CD8-positive, alpha-beta memory T cell (primary cell): Measurements from ENCODE around the gene AKAP13. TPM values are rescaled to one million over a fixed set of nuclear protein-coding genes. Genes with fewer than 3 reads are reported as not detected.
A peak's percentile ranks its signal among the peaks of the same experiment; 100 is the strongest.

Experiments used
- CTCF ChIA-PET: fragments of 350-600 bp; sonication (Branson Sonifier 250); formaldehyde crosslinking; loops from one replicate; lab custom pipeline; 2021; ENCODE audit warnings: antibody characterized with exemption; lab: Charles Lee
- POLR2A ChIA-PET: fragments of 350-600 bp; sonication (Branson Sonifier 250); formaldehyde crosslinking; loops from one replicate; lab custom pipeline; 2021; ENCODE audit warnings: antibody characterized with exemption; lab: Charles Lee
- DNase-seq, 5 donors: peaks; one replicate each; pipeline versions ENCODE4 v3.0.0 to v3.0.0-alpha.2; 2020 to 2022; ENCODE audit warnings: mixed read lengths in 1 of 5
- H3K27ac ChIP-seq: one replicate; pipeline ENCODE4 v1.7.0; 2013; ENCODE audit warnings: low read depth, mild to moderate bottlenecking, low read length, moderate library complexity
- H3K27me3 ChIP-seq: 2 replicates; pipeline ENCODE4 v1.7.0; 2013; ENCODE audit warnings: low read length, mild to moderate bottlenecking; ENCODE audit not compliant: insufficient read depth, poor library complexity, severe bottlenecking
- H3K36me3 ChIP-seq: 2 replicates; pipeline ENCODE4 v1.7.0; 2013; ENCODE audit warnings: mild to moderate bottlenecking, low read length, moderate library complexity; ENCODE audit not compliant: insufficient read depth
- H3K4me1 ChIP-seq: 2 replicates; pipeline ENCODE4 v1.7.0; 2013; ENCODE audit warnings: mild to moderate bottlenecking, low read length, moderate library complexity; ENCODE audit not compliant: insufficient read depth
- H3K4me3 ChIP-seq: 2 replicates; pipeline ENCODE4 v1.7.0; 2013; ENCODE audit warnings: mild to moderate bottlenecking, low read length
- H3K9me3 ChIP-seq: 2 replicates; pipeline ENCODE4 v1.7.0; 2013; ENCODE audit warnings: mild to moderate bottlenecking, low read length
- H3K27ac Mint-ChIP-seq, 8 donors: one replicate each; pipeline ENCODE4 v1.8.0; 2020 to 2021; ENCODE audit warnings: mixed read lengths in 8 of 8, mild to moderate bottlenecking in 6 of 8, inconsistent platforms in 3 of 8, moderate library complexity in 3 of 8
- H3K27me3 Mint-ChIP-seq, 2 donors: one replicate each; pipeline ENCODE4 v1.8.0; 2020 to 2021; ENCODE audit warnings: mixed read lengths in 2 of 2, mild to moderate bottlenecking in 1 of 2, moderate library complexity in 1 of 2
- H3K36me3 Mint-ChIP-seq, 3 donors: one replicate each; pipeline ENCODE4 v1.8.0; 2020 to 2021; ENCODE audit warnings: mixed read lengths in 3 of 3, inconsistent platforms in 1 of 3, mild to moderate bottlenecking in 1 of 3
- H3K4me1 Mint-ChIP-seq, 3 donors: one replicate each; pipeline ENCODE4 v1.8.0; 2020 to 2021; ENCODE audit warnings: mixed read lengths in 3 of 3, inconsistent platforms in 1 of 3, mild to moderate bottlenecking in 1 of 3
- H3K4me3 Mint-ChIP-seq, 7 donors: one replicate each; pipeline ENCODE4 v1.8.0; 2020 to 2021; ENCODE audit warnings: mixed read lengths in 7 of 7, mild to moderate bottlenecking in 6 of 7, moderate library complexity in 4 of 7, inconsistent platforms in 2 of 7
- H3K9me3 Mint-ChIP-seq, 5 donors: one replicate each; pipeline ENCODE4 v1.8.0; 2020 to 2022; ENCODE audit warnings: mixed read lengths in 5 of 5, mild to moderate bottlenecking in 3 of 5, moderate library complexity in 2 of 5, inconsistent platforms in 1 of 5
- polyA plus RNA-seq: library from polyadenylated mRNA; unstranded; fragments of 300-500 nt; fragmentation: Illumina TruSeq; gene quantifications from one replicate; pipeline ENCODE4 v1.2.3, GENCODE V29; 2021
- total RNA-seq, 2 experiments: library from RNA; stranded (reverse); gene quantifications; one replicate each; pipeline ENCODE4 v1.2.3, GENCODE V29; 2021

The AKAP13 gene
- total and polyA plus RNA-seq, 3 experiments from 2014 or later: 109 to 234 (median 113) TPM

GRCh38 chr15:85718981-85719380, 338.6 kb downstream of the AKAP13 start:
- Mint-ChIP-seq H3K9me3 (no peaks in the 10 kb centered on the region), H3K27me3 (no peaks in the 10 kb centered on the region), H3K27ac (peak overlapping the region; percentile 35 to 90 (median 78)), H3K4me3 (no peak overlapping the region), H3K36me3 (peaks cover 3 to 98% (median 42%) of the 10 kb centered on the region in 3 donors), H3K4me1 (peaks cover 36 to 78% (median 52%) of the 10 kb centered on the region in 3 donors)
- Histone ChIP-seq H3K36me3 (peaks cover 87% of the 10 kb centered on the region), H3K9me3 (no peaks in the 10 kb centered on the region), H3K27me3 (no peaks in the 10 kb centered on the region), H3K27ac (no peak overlapping the region), H3K4me1 (peaks cover 8% of the 10 kb centered on the region), H3K4me3 (no peak overlapping the region)
- DNase-seq: no peak
- ChIA-PET POLR2A (interaction anchor here (0.6 kb wide), 1 partner anchor 22 kb away, joined by 3 read pairs; no protein-coding TSS in a partner anchor), CTCF (interaction anchor here (1.0 kb wide), 1 partner anchor 29 kb away, joined by 3 read pairs; no protein-coding TSS in a partner anchor)

- ChIA-PET POLR2A (no interaction called here), CTCF (no interaction called here)
- no peak for DNase-seq
- H3K4me3 ChIP-seq: no peak overlapping the region
- Mint-ChIP-seq H3K9me3 (no peaks in the 10 kb centered on the region), H3K4me1 (peaks cover 36 to 56% (median 43%) of the 10 kb centered on the region in 3 donors), H3K27ac (peak overlapping the region; percentile 29 to 90 (median 67)), H3K36me3 (peaks cover 6 to 97% (median 43%) of the 10 kb centered on the region in 3 donors), H3K4me3 (no peak overlapping the region), H3K27me3 (no peaks in the 10 kb centered on the region)
- H3K36me3 ChIP-seq: peaks cover 91% of the 10 kb centered on the region
- H3K27ac ChIP-seq: no peak overlapping the region
- peaks cover 16% of the 10 kb centered on the region for H3K4me1 ChIP-seq
- H3K27me3 ChIP-seq: no peaks in the 10 kb centered on the region
- no peaks in the 10 kb centered on the region for H3K9me3 ChIP-seq
Observed at GRCh38 chr15:85722374-85723152, 342.2 kb downstream of the AKAP13 start.

GRCh38 chr15:85723960-85724945, 343.9 kb downstream of the AKAP13 start:
- Mint-ChIP-seq H3K27ac (peak overlapping the region; percentile 86 to 99 (median 94)), H3K4me3 (peak overlapping the region in 6 of 7 donors; percentile 12 to 84 (median 28)), H3K36me3 (peaks cover 6 to 96% (median 35%) of the 10 kb centered on the region in 3 donors), H3K9me3 (no peaks in the 10 kb centered on the region), H3K27me3 (no peaks in the 10 kb centered on the region), H3K4me1 (peaks cover 34 to 46% (median 41%) of the 10 kb centered on the region in 3 donors)
- H3K9me3 ChIP-seq: no peaks in the 10 kb centered on the region
- ChIA-PET POLR2A (no interaction called here), CTCF (interaction anchor here (0.8 to 2.1 kb wide), 3 partner anchors 14 to 116 kb away, joined by 3 to 8 read pairs (median 3); no protein-coding TSS in a partner anchor)
- H3K27me3 ChIP-seq: no peaks in the 10 kb centered on the region
- H3K4me1 ChIP-seq: peaks cover 16% of the 10 kb centered on the region
- peak in 1 of 5 donors; percentile 48 for DNase-seq
- H3K36me3 ChIP-seq: peaks cover 83% of the 10 kb centered on the region
- H3K4me3 ChIP-seq: no peak overlapping the region
- peak overlapping the region; percentile 12 for H3K27ac ChIP-seq

- no peak for DNase-seq
- Mint-ChIP-seq H3K9me3 (no peaks in the 10 kb centered on the region), H3K4me1 (peaks cover 38 to 48% (median 46%) of the 10 kb centered on the region in 3 donors), H3K27ac (peak overlapping the region in 7 of 8 donors; percentile 86 to 98 (median 94)), H3K36me3 (peaks cover 6 to 96% (median 35%) of the 10 kb centered on the region in 3 donors), H3K27me3 (no peaks in the 10 kb centered on the region), H3K4me3 (no peak overlapping the region)
- H3K9me3 ChIP-seq: no peaks in the 10 kb centered on the region
- no peaks in the 10 kb centered on the region for H3K27me3 ChIP-seq
- no peak overlapping the region for H3K27ac ChIP-seq
- H3K4me3 ChIP-seq: no peak overlapping the region
- peaks cover 16% of the 10 kb centered on the region for H3K4me1 ChIP-seq
- ChIA-PET CTCF (interaction anchor here (0.8 to 2.1 kb wide), 2 partner anchors 15 to 115 kb away, joined by 3 to 8 read pairs; no protein-coding TSS in a partner anchor), POLR2A (interaction anchor here (0.7 kb wide), 1 partner anchor 9 kb away, joined by 4 read pairs; no protein-coding TSS in a partner anchor)
- H3K36me3 ChIP-seq: peaks cover 83% of the 10 kb centered on the region
Observed at GRCh38 chr15:85725019-85725418, 344.6 kb downstream of the AKAP13 start.

GRCh38 chr15:85725564-85725963, 345.2 kb downstream of the AKAP13 start:
- H3K4me3 Mint-ChIP-seq: no peak overlapping the region
- peaks cover 43 to 48% (median 47%) of the 10 kb centered on the region in 3 donors for H3K4me1 Mint-ChIP-seq

GRCh38 chr15:85726454-85726853, 346.1 kb downstream of the AKAP13 start:
- Mint-ChIP-seq H3K9me3 (no peaks in the 10 kb centered on the region), H3K4me3 (no peak overlapping the region), H3K36me3 (peaks cover 9 to 96% (median 30%) of the 10 kb centered on the region in 3 donors), H3K4me1 (peaks cover 36 to 40% (median 40%) of the 10 kb centered on the region in 3 donors), H3K27me3 (no peaks in the 10 kb centered on the region), H3K27ac (peak overlapping the region; percentile 24 to 90 (median 73))
- CTCF ChIA-PET: interaction anchor here (1.6 kb wide), 1 partner anchor 114 kb away, joined by 7 read pairs; no protein-coding TSS in a partner anchor
- POLR2A ChIA-PET: no interaction called here
- Histone ChIP-seq H3K27me3 (no peaks in the 10 kb centered on the region), H3K27ac (no peak overlapping the region), H3K4me3 (no peak overlapping the region), H3K4me1 (peaks cover 16% of the 10 kb centered on the region), H3K9me3 (no peaks in the 10 kb centered on the region), H3K36me3 (peaks cover 80% of the 10 kb centered on the region)
- DNase-seq: no peak

More at GRCh38 chr15:85725564-85725963, 345.2 kb downstream of the AKAP13 start:
- H3K27ac ChIP-seq: no peak overlapping the region
- CTCF ChIA-PET: no interaction called here
- no peak for DNase-seq
- H3K4me1 ChIP-seq: peaks cover 16% of the 10 kb centered on the region
- Mint-ChIP-seq H3K27me3 (no peaks in the 10 kb centered on the region), H3K27ac (peak overlapping the region in 5 of 8 donors; percentile 35 to 95 (median 73)), H3K36me3 (peaks cover 6 to 96% (median 34%) of the 10 kb centered on the region in 3 donors), H3K9me3 (no peaks in the 10 kb centered on the region)
- POLR2A ChIA-PET: interaction anchor here (0.7 kb wide), 1 partner anchor 10 kb away, joined by 4 read pairs; no protein-coding TSS in a partner anchor
- no peak overlapping the region for H3K4me3 ChIP-seq
- H3K9me3 ChIP-seq: no peaks in the 10 kb centered on the region
- no peaks in the 10 kb centered on the region for H3K27me3 ChIP-seq
- H3K36me3 ChIP-seq: peaks cover 80% of the 10 kb centered on the region

- Mint-ChIP-seq H3K27ac (peak overlapping the region; percentile 22 to 90 (median 63)), H3K27me3 (no peaks in the 10 kb centered on the region), H3K9me3 (no peaks in the 10 kb centered on the region), H3K4me1 (peaks cover 34 to 37% (median 36%) of the 10 kb centered on the region in 3 donors), H3K36me3 (peaks cover 10 to 95% (median 27%) of the 10 kb centered on the region in 3 donors), H3K4me3 (no peak overlapping the region)
- ChIA-PET CTCF (interaction anchor here (1.6 kb wide), 1 partner anchor 113 kb away, joined by 7 read pairs; no protein-coding TSS in a partner anchor), POLR2A (no interaction called here)
- DNase-seq: no peak
- Histone ChIP-seq H3K36me3 (peaks cover 80% of the 10 kb centered on the region), H3K9me3 (no peaks in the 10 kb centered on the region), H3K27ac (no peak overlapping the region), H3K4me3 (no peak overlapping the region), H3K4me1 (peaks cover 16% of the 10 kb centered on the region), H3K27me3 (no peaks in the 10 kb centered on the region)
Observed at GRCh38 chr15:85727068-85727467, 346.7 kb downstream of the AKAP13 start.
